HepG2 (cell line): ENCODE measurements around the gene ADAM15. TPM values are rescaled to one million over a fixed set of nuclear protein-coding genes. Genes with fewer than 3 reads are reported as not detected.
A peak's percentile ranks its signal among the peaks of the same experiment; 100 is the strongest.

Experiments used
- BORCS8-MEF2B ChIP-seq: sonication (generic); formaldehyde crosslinking; IDR thresholded peaks from 2 replicates; pipeline ENCODE4 v1.8.0; 2022; ENCODE audit warnings: mild to moderate bottlenecking, missing genetic modification reagents
- EEA1 ChIP-seq: sonication (generic); formaldehyde crosslinking; IDR thresholded peaks from 2 replicates; pipeline ENCODE4 v1.5.1; 2020; ENCODE audit warnings: mild to moderate bottlenecking, missing genetic modification reagents, borderline replicate concordance
- HNF4G ChIP-seq, 2 experiments: sonication (generic) in 1 of 2; formaldehyde crosslinking in 1 of 2; IDR thresholded peaks; 2 replicates each; pipeline versions ENCODE4 v1.4.0 to v1.6.1; 2011 to 2020; ENCODE audit warnings: borderline replicate concordance in 2 of 2, low read depth in 2 of 2, mild to moderate bottlenecking in 2 of 2, low read length in 1 of 2, missing genetic modification reagents in 1 of 2, moderate library complexity in 1 of 2
- NR2F2 ChIP-seq: IDR thresholded peaks from 2 replicates; pipeline ENCODE4 v1.6.1; 2012; ENCODE audit warnings: low read depth, inconsistent platforms, borderline replicate concordance
- PCBP2 ChIP-seq: fragments of 200-400 bp; formaldehyde crosslinking; optimal IDR thresholded peaks from 2 replicates; pipeline ENCODE3; 2018; ENCODE audit warnings: low read length, low read depth; ENCODE audit not compliant: poor library complexity, severe bottlenecking
- RFXANK ChIP-seq: IDR thresholded peaks from 2 replicates; pipeline ENCODE4 v1.6.1; 2016
- RFXAP ChIP-seq: sonication (generic); formaldehyde crosslinking; IDR thresholded peaks from 2 replicates; pipeline ENCODE4 v1.4.0; 2020; ENCODE audit warnings: missing genetic modification reagents, borderline replicate concordance
- SP2 ChIP-seq: sonication (generic); formaldehyde crosslinking; IDR thresholded peaks from 2 replicates; pipeline ENCODE4 v1.5.1; 2020; ENCODE audit warnings: mild to moderate bottlenecking, missing genetic modification reagents
- TAF15 ChIP-seq: fragments of 200-400 bp; formaldehyde crosslinking; IDR thresholded peaks from one replicate; pipeline ENCODE4 v1.6.1; 2018; ENCODE audit warnings: mild to moderate bottlenecking, low read depth, low read length; ENCODE audit not compliant: poor library complexity, severe bottlenecking
- ZBTB3 ChIP-seq: sonication (generic); formaldehyde crosslinking; IDR thresholded peaks from 2 replicates; pipeline ENCODE4 v1.4.0; 2020; ENCODE audit warnings: low read depth, mild to moderate bottlenecking, moderate library complexity, missing genetic modification reagents, borderline replicate concordance
- ZFP37 ChIP-seq: sonication (generic); formaldehyde crosslinking; IDR thresholded peaks from 2 replicates; pipeline ENCODE4 v1.4.0; 2020; ENCODE audit warnings: missing genetic modification reagents, borderline replicate concordance
- ZNF274 ChIP-seq: sonication (generic); formaldehyde crosslinking; IDR thresholded peaks from 2 replicates; pipeline ENCODE4 v1.5.1; 2020; ENCODE audit warnings: mild to moderate bottlenecking, missing genetic modification reagents
- ZNF614 ChIP-seq: IDR thresholded peaks from 2 replicates; pipeline ENCODE4 v1.6.1; 2018; ENCODE audit warnings: missing biosample characterization, missing genetic modification reagents, inconsistent platforms, borderline replicate concordance
- ZNF644 ChIP-seq: IDR thresholded peaks from 2 replicates; pipeline ENCODE4 v1.6.1; 2016; ENCODE audit warnings: low read depth
- ZSCAN22 ChIP-seq: sonication (generic); formaldehyde crosslinking; IDR thresholded peaks from 2 replicates; pipeline ENCODE4 v1.4.0; 2020; ENCODE audit warnings: mild to moderate bottlenecking, missing genetic modification reagents
- polyA plus RNA-seq, 8 experiments: library from polyadenylated mRNA; depleted of rRNA in 3 of 8; stranded (reverse) in 7 of 8; unstranded in 1 of 8; fragments of >200 nt; fragmentation: Illumina TruSeq in 4 of 8; extraction: Trizol in 4 of 8; gene quantifications; 2 replicates each; pipeline versions ENCODE4 v1.2.1 to v1.2.3, GENCODE V29; 2011 to 2016; ENCODE audit warnings: low read depth in 4 of 8, missing spikeins in 1 of 8, mixed read lengths in 1 of 8; ENCODE audit not compliant: insufficient read depth in 1 of 8
- total RNA-seq, 5 experiments: library from RNA; depleted of rRNA; stranded (reverse); fragments of >200 nt; fragmentation: Illumina TruSeq; extraction: Trizol; gene quantifications; 2 replicates each; pipeline ENCODE4 v1.2.3, GENCODE V29; 2016; ENCODE audit warnings: low read depth in 1 of 5
- TF ChIP-seq, protein P1 (sequence below): sonication (generic); formaldehyde crosslinking; IDR thresholded peaks from 2 replicates; pipeline ENCODE4 v1.4.0; 2020; ENCODE audit warnings: mild to moderate bottlenecking, low read depth, missing genetic modification reagents
- TF ChIP-seq, protein P2 (sequence below): sonication (generic); formaldehyde crosslinking; IDR thresholded peaks from 2 replicates; pipeline ENCODE4 v1.5.1; 2020; ENCODE audit warnings: missing genetic modification reagents, mild to moderate bottlenecking, borderline replicate concordance
- TF ChIP-seq, protein P3 (sequence below): sonication (generic); formaldehyde crosslinking; IDR thresholded peaks from 2 replicates; pipeline ENCODE4 v1.9.0; 2021; ENCODE audit warnings: missing genetic modification reagents, mild to moderate bottlenecking, borderline replicate concordance
- TF ChIP-seq, protein P4 (sequence below): sonication (generic); formaldehyde crosslinking; IDR thresholded peaks from 2 replicates; pipeline ENCODE4 v1.4.0; 2020; ENCODE audit warnings: mild to moderate bottlenecking, missing genetic modification reagents, borderline replicate concordance
- TF ChIP-seq, protein P5 (sequence below): sonication (generic); formaldehyde crosslinking; IDR thresholded peaks from 2 replicates; pipeline ENCODE4 v1.4.0; 2020; ENCODE audit warnings: missing genetic modification reagents, borderline replicate concordance

Gene ADAM15
- total and polyA plus RNA-seq, 2 of the 13 experiments (the other 11 are each of a cell fraction or from before 2014, with no cell fraction given), result 17.9 to 25.6 TPM

DNA sequence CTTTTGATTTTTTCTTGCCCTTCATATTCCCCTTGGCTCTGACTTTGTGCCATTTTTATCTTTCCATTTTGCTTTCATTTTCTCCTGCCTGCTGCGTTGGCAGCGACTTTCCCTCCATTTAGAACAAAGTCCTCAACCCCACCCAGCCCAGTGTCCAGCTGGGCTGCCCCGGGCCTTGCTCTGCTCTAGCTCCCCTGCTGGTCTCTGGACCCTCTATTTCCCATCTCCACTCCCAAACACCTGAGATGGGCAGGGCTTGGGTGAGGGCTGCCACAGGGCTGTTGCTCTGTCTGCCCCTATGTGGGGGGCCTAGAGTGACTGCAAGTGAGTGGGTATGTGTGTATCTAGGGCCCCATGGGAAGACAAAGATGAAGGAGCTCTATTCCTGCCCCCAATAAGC lies 7.3 kb upstream of the ADAM15 start (continued):
- TF ChIP-seq, protein P1, sequence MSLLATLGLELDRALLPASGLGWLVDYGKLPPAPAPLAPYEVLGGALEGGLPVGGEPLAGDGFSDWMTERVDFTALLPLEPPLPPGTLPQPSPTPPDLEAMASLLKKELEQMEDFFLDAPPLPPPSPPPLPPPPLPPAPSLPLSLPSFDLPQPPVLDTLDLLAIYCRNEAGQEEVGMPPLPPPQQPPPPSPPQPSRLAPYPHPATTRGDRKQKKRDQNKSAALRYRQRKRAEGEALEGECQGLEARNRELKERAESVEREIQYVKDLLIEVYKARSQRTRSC (CRISPR knock-in tag), result no peak
- no peak for TF ChIP-seq NR2F2
- no peak for TF ChIP-seq ZBTB3 (CRISPR knock-in tag)
- no peak for TF ChIP-seq ZSCAN22 (CRISPR knock-in tag)
- TF ChIP-seq, protein P2, sequence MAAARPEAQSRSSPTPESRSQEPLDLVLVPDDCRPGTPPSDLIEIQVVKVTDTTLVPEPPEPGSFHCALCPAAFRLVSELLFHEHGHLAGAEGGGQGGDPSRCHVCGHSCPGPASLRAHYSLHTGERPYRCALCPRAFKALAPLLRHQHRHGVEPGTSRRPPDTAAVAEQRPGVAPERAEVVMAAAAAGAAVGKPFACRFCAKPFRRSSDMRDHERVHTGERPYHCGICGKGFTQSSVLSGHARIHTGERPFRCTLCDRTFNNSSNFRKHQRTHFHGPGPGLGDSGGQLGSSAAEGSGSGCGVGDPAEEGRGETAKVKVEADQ (CRISPR knock-in tag), result no peak
- no peak for TF ChIP-seq ZNF274
- TF ChIP-seq ZFP37 (CRISPR knock-in tag), result no peak
- TF ChIP-seq EEA1 (CRISPR knock-in tag), result no peak
- TF ChIP-seq, protein P3, sequence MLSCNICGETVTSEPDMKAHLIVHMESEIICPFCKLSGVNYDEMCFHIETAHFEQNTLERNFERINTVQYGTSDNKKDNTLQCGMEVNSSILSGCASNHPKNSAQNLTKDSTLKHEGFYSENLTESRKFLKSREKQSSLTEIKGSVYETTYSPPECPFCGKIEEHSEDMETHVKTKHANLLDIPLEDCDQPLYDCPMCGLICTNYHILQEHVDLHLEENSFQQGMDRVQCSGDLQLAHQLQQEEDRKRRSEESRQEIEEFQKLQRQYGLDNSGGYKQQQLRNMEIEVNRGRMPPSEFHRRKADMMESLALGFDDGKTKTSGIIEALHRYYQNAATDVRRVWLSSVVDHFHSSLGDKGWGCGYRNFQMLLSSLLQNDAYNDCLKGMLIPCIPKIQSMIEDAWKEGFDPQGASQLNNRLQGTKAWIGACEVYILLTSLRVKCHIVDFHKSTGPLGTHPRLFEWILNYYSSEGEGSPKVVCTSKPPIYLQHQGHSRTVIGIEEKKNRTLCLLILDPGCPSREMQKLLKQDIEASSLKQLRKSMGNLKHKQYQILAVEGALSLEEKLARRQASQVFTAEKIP (CRISPR knock-in tag), result no peak
- TF ChIP-seq SP2 (CRISPR knock-in tag), result no peak
- TF ChIP-seq RFXAP (CRISPR knock-in tag), result no peak
- 0 out of 2 replicates have a peak, but pooled peaks have one; percentile 12 for TF ChIP-seq ZNF644 (CRISPR knock-in tag)
- TF ChIP-seq, protein P4, sequence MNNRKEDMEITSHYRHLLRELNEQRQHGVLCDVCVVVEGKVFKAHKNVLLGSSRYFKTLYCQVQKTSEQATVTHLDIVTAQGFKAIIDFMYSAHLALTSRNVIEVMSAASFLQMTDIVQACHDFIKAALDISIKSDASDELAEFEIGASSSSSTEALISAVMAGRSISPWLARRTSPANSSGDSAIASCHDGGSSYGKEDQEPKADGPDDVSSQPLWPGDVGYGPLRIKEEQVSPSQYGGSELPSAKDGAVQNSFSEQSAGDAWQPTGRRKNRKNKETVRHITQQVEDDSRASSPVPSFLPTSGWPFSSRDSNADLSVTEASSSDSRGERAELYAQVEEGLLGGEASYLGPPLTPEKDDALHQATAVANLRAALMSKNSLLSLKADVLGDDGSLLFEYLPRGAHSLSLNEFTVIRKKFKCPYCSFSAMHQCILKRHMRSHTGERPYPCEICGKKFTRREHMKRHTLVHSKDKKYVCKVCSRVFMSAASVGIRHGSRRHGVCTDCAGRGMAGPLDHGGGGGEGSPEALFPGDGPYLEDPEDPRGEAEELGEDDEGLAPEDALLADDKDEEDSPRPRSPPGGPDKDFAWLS (CRISPR knock-in tag), result no peak
- no peak for TF ChIP-seq PCBP2
- no peak for TF ChIP-seq RFXANK (CRISPR knock-in tag)
- no peak for TF ChIP-seq BORCS8-MEF2B
- TF ChIP-seq, protein P5, sequence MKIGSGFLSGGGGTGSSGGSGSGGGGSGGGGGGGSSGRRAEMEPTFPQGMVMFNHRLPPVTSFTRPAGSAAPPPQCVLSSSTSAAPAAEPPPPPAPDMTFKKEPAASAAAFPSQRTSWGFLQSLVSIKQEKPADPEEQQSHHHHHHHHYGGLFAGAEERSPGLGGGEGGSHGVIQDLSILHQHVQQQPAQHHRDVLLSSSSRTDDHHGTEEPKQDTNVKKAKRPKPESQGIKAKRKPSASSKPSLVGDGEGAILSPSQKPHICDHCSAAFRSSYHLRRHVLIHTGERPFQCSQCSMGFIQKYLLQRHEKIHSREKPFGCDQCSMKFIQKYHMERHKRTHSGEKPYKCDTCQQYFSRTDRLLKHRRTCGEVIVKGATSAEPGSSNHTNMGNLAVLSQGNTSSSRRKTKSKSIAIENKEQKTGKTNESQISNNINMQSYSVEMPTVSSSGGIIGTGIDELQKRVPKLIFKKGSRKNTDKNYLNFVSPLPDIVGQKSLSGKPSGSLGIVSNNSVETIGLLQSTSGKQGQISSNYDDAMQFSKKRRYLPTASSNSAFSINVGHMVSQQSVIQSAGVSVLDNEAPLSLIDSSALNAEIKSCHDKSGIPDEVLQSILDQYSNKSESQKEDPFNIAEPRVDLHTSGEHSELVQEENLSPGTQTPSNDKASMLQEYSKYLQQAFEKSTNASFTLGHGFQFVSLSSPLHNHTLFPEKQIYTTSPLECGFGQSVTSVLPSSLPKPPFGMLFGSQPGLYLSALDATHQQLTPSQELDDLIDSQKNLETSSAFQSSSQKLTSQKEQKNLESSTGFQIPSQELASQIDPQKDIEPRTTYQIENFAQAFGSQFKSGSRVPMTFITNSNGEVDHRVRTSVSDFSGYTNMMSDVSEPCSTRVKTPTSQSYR (CRISPR knock-in tag), result no peak
- 0 out of 2 replicates have a peak, but pooled peaks have one; percentile 11 for TF ChIP-seq HNF4G (IDR thresholded peaks at IDR 0.05; ENCODE audit: borderline replicate concordance, low read depth, low read length)
- TF ChIP-seq HNF4G (CRISPR knock-in tag; IDR thresholded peaks at IDR 0.05; ENCODE audit: borderline replicate concordance, low read depth), result no peak
- TF ChIP-seq TAF15, result no peak
- TF ChIP-seq ZNF614 (CRISPR knock-in tag), result no peak
